ENCODE results near the gene PRXL2B. TPM values are rescaled to one million over a fixed set of nuclear protein-coding genes. Genes with fewer than 3 reads are reported as not detected.
"Not testable (repeated sequence)": the region's sequence is repeated elsewhere in the genome, so short reads cannot be mapped to it uniquely, and the experiment has no call there.

PRXL2B gene
- total RNA-seq, 1 experiment from 2014 or later: 32.2 TPM

DNA sequence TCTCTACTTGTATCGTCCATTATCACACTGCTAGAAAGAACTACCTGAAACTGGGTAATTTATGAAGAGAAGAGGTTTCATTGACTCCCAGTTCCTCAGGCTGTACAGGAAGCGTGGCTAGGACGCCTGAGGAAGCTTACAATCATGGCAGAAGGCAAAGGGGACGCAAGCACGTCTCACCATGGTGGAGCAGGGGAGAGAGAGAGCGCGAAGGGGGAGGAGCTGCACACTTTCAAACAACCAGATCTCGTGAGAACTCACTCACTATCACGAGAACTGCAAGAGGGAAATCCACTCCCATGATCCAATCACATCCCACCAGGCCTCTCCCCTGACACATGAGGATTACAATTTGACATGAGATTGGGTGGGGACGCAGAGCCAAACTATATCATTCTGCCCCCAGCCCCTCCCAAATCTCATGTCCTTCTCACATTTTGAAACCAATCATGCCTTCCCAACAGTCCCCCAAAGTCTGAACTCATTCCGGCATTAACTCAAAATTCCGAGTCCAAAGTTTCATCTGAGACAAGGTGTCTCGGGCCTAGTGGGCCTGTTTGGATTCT, 38.2 kb downstream of the PRXL2B start:
- RAD21 ChIA-PET (ENCODE audit: low non-redundant PET in 1 of 2, low total read pairs in 2 of 2, uncharacterized antibody in 2 of 2, unreplicated experiment in 2 of 2): no interaction called here
- no peak overlapping the region for H3K9ac ChIP-seq (ENCODE audit: low read length)
- H3K27ac ChIP-seq (ENCODE audit: low read depth, low read length): no peak overlapping the region
- no peak for DNase-seq (ENCODE audit: low read depth, low spot score)
- H2AFZ ChIP-seq (ENCODE audit: low read depth, low read length, poor library complexity, severe bottlenecking): no peak overlapping the region
- POLR2A ChIA-PET: no interaction called here
- no peak overlapping the region for H3K4me3 ChIP-seq (replicated peaks in 1 of 2; ENCODE audit: low read depth in 1 of 2, low read length in 2 of 2)
- H3K4me1 ChIP-seq (ENCODE audit: control insufficient read depth in 1 of 2, insufficient read depth in 2 of 2, low read length in 2 of 2): no peaks in the 10 kb centered on the region
- no peak for ATAC-seq
- H4K20me1 ChIP-seq (ENCODE audit: insufficient read depth): no peaks in the 10 kb centered on the region
- BruUV-seq (replicated peaks): no TSS peak
- no peaks in the 10 kb centered on the region for H3K9me3 ChIP-seq (ENCODE audit: control insufficient read depth in 1 of 2, insufficient read depth in 1 of 2, low read depth in 1 of 2, low read length in 2 of 2)
- no peaks in the 10 kb centered on the region for H3K36me3 ChIP-seq (ENCODE audit: control insufficient read depth in 1 of 2, insufficient read depth in 2 of 2, low read length in 2 of 2)
- no peaks in the 10 kb centered on the region for H3K9me2 ChIP-seq (ENCODE audit: insufficient read depth)
- H3K79me2 ChIP-seq (ENCODE audit: insufficient read depth, low read length): no peaks in the 10 kb centered on the region
- intact Hi-C loops (cut with micrococcal nuclease): no loop called here
- CTCF ChIA-PET: no interaction called here
- no peaks in the 10 kb centered on the region for H3K27me3 ChIP-seq (ENCODE audit: insufficient read depth, low read length)
- H3K4me2 ChIP-seq (ENCODE audit: low read length): no peak overlapping the region
- TF ChIP-seq RAD21 (IDR thresholded peaks at IDR 0.05; ENCODE audit: low read depth): no peak

- ChIA-PET POLR2A (no interaction called here), RAD21 (ENCODE audit: low non-redundant PET in 1 of 2, low total read pairs in 2 of 2, uncharacterized antibody in 2 of 2, unreplicated experiment in 2 of 2) (no interaction called here), CTCF (no interaction called here)
- DNase-seq (ENCODE audit: low read depth, low spot score) (no peak), ATAC-seq (no peak)
- H3K4me3 ChIP-seq (replicated peaks in 1 of 2; ENCODE audit: low read depth in 1 of 2, low read length in 2 of 2): no peak overlapping the region
- intact Hi-C loops (cut with micrococcal nuclease): no loop called here
- no peak overlapping the region for H3K27ac ChIP-seq (ENCODE audit: low read depth, low read length)
- no peaks in the 10 kb centered on the region for H3K36me3 ChIP-seq (ENCODE audit: control insufficient read depth in 1 of 2, insufficient read depth in 2 of 2, low read length in 2 of 2)
- H3K4me2 ChIP-seq (ENCODE audit: low read length): no peak overlapping the region
- BruUV-seq (replicated peaks): no TSS peak
- TF ChIP-seq SRF (IDR thresholded peaks at IDR 0.05; ENCODE audit: low read depth) (no peak), EZH2phosphoT487 (IDR thresholded peaks at IDR 0.05; ENCODE audit: borderline replicate concordance) (no peak), POLR2A (IDR thresholded peaks at IDR 0.05; ENCODE audit: borderline replicate concordance, extremely low read depth, insufficient read depth, insufficient read length) (no peak), MAX (IDR thresholded peaks at IDR 0.05) (no peak), SP1 (IDR thresholded peaks at IDR 0.05; ENCODE audit: low read depth) (no peak), YY1 (IDR thresholded peaks at IDR 0.05; ENCODE audit: extremely low read depth, insufficient replicate concordance, low read depth, low read length) (no peak), JUND (IDR thresholded peaks at IDR 0.05) (no peak), EZH2 (IDR thresholded peaks at IDR 0.05) (no peak)
- H3K79me2 ChIP-seq (ENCODE audit: insufficient read depth, low read length): no peaks in the 10 kb centered on the region
- no peaks in the 10 kb centered on the region for H4K20me1 ChIP-seq (ENCODE audit: insufficient read depth)
- no peak overlapping the region for H2AFZ ChIP-seq (ENCODE audit: low read depth, low read length, poor library complexity, severe bottlenecking)
- H3K9me2 ChIP-seq (ENCODE audit: insufficient read depth): no peaks in the 10 kb centered on the region
- no peak overlapping the region for H3K9ac ChIP-seq (ENCODE audit: low read length)
- H3K27me3 ChIP-seq (ENCODE audit: insufficient read depth, low read length): no peaks in the 10 kb centered on the region
- H3K9me3 ChIP-seq (ENCODE audit: control insufficient read depth in 1 of 2, insufficient read depth in 1 of 2, low read depth in 1 of 2, low read length in 2 of 2): peaks cover 0 to 2% of the 10 kb centered on the region in 2 experiments; a peak in 1 of 4 replicates
- H3K4me1 ChIP-seq (ENCODE audit: control insufficient read depth in 1 of 2, insufficient read depth in 2 of 2, low read length in 2 of 2): no peaks in the 10 kb centered on the region
Observed at GRCh38 chr1:2625311-2625710, 38.7 kb downstream of the PRXL2B start.

DNA sequence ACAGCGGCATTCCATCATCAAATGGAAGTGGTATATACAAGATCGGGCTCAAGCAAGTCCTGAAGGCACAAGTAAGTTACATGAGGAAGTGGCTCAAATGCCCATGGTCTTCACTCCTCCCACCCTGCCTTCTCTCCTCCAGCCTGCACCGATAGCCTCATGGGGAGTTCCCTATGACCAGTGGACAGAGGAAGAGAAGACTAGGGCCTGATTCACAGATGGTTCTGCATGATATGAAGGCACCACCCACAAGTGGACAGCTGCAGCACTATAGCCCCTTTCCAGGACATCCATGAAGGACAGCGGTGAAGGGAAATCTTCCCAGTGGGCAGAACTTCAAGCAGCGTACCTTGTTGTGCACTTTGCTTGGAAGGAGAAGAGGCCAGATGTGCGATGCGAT, 39.2 kb downstream of the PRXL2B start:
- RAD21 ChIA-PET (ENCODE audit: low non-redundant PET in 1 of 2, low total read pairs in 2 of 2, uncharacterized antibody in 2 of 2, unreplicated experiment in 2 of 2); H4K20me1 ChIP-seq (ENCODE audit: insufficient read depth); H3K4me1 ChIP-seq (ENCODE audit: control insufficient read depth in 1 of 2, insufficient read depth in 2 of 2, low read length in 2 of 2); POLR2A ChIA-PET; H3K79me2 ChIP-seq (ENCODE audit: insufficient read depth, low read length); H3K9ac ChIP-seq (ENCODE audit: low read length); H2AFZ ChIP-seq (ENCODE audit: low read depth, low read length, poor library complexity, severe bottlenecking); BruUV-seq (replicated peaks); H3K36me3 ChIP-seq (ENCODE audit: control insufficient read depth in 1 of 2, insufficient read depth in 2 of 2, low read length in 2 of 2); H3K4me3 ChIP-seq (replicated peaks in 1 of 2; ENCODE audit: low read depth in 1 of 2, low read length in 2 of 2); H3K9me2 ChIP-seq (ENCODE audit: insufficient read depth); intact Hi-C loops (cut with micrococcal nuclease); DNase-seq (ENCODE audit: low read depth, low spot score); ATAC-seq; CTCF ChIA-PET; H3K9me3 ChIP-seq (ENCODE audit: control insufficient read depth in 1 of 2, insufficient read depth in 1 of 2, low read depth in 1 of 2, low read length in 2 of 2); H3K4me2 ChIP-seq (ENCODE audit: low read length); H3K27me3 ChIP-seq (ENCODE audit: insufficient read depth, low read length); H3K27ac ChIP-seq (ENCODE audit: low read depth, low read length): not testable (repeated sequence)

Measured in HCT116 (cell line).